ENCODE measurements around the gene PCSK6.
"Not testable (repeated sequence)": the region's sequence is repeated elsewhere in the genome, so short reads cannot be mapped to it uniquely, and the experiment has no call there.

The PCSK6 gene

DNA sequence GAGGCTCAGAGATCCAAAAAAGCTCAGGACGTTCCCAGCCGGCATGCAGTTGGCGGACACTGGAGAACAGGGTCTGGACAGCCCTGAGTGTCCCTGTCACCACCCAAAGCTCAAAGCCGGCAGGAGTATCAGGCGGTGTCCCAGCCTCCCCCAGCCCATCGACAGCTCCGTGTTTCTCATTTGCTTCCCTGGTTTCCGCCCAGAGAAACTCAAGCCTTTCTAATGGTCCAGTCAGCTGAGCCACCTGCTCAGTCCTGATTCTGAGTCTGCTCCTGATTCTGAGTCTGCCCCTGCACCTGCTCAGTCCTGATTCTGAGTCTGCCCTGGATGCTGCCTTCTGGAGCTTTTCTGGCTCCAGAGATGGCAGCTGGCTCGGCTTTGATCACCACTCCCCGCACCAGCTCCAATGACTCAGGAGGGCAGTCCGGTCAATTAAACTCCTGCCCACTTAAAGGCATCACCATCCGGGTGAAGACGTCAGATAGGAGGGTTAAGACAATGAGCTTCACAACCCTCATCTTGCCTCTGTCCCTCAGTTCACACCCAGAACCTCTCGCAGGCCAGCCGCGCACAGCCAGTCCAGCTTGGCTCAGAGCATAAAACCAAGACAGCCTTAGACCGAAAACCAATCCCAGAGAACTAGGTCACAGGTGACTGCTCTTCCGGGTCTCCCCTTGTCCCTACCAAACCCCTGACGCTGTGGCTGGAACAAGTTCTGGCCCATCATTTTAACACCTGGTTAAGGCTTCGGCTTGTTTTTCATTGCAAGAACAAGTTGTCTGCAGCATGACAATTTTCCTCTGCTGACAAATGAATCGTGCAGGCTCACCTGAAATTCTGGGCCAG, 6.8 kb downstream of the PCSK6 start:
- no peak for DNase-seq (ENCODE audit: low read depth)

GRCh38 chr15:101481917-101482525, 7.5 kb downstream of the PCSK6 start:
- DNase-seq (ENCODE audit: low read depth): no peak

DNA sequence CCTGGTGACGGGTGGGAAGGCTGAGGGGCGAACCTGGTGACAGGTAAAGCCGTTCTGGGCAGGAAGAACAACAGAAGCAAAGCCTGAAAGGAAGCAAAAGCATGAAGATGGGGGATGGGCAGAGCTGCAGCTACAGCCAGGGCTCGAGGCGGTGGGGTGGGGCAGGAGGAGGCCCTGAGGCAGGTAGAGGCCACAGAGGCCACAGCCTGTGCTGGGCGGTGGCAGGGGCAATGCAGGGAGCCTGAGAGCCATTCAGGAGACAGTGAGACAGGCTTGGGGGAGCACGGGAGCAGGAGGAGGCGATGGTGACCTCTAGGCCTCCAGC, 8.2 kb downstream of the PCSK6 start:
- no peak for DNase-seq (ENCODE audit: low read depth)

- DNase-seq (ENCODE audit: low read depth): no peak
Observed at GRCh38 chr15:101480613-101481380, 8.7 kb downstream of the PCSK6 start.

GRCh38 chr15:101479851-101480612, 9.5 kb downstream of the PCSK6 start:
- no peak for DNase-seq (ENCODE audit: low read depth)

- DNase-seq (ENCODE audit: low read depth): no peak
Observed at GRCh38 chr15:101479342-101479845, 10.1 kb downstream of the PCSK6 start.

- DNase-seq (ENCODE audit: low read depth): no peak
Observed at GRCh38 chr15:101478701-101479341, 10.7 kb downstream of the PCSK6 start.

- no peak for DNase-seq (ENCODE audit: low read depth)
Observed at GRCh38 chr15:101477851-101478362, 11.6 kb downstream of the PCSK6 start.

DNA sequence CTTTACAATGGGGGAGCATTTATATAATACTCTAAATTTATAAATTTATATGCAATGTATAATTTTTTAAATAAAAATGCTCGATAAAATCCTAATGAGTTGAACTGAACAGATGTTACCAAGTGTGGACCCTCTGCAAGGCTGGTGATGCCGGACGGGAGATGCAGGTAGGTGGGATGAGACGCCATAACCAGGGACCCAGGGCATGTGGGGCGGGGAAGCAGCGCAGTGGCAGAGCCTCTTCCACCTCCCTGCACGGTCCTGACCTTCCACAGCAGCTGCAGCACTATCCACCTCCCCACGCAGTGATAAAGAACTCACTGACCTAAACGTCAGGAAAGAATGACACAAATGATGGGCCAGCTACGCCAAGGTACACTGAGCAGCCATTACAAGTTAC, 12.8 kb downstream of the PCSK6 start:
- DNase-seq (ENCODE audit: low read depth): no peak

DNA sequence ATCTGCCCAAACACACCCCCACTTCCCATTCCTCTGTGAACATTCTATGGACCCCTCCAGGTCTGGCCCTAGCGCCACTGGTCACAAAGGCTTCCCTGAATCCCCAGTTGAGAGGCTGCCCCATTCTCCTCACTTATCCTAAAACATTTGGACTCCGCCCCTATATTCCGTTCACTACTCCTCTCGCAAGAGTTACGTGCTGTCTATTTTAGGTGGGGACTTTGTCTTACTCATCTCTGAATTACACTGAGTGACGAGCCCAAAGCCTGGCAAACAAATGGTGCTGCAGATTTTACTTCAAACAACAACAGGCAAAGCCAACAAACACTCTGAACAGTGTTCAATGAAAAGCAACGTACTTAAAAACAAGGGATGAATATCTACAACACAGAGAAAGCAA, 14.5 kb downstream of the PCSK6 start:
- DNase-seq (ENCODE audit: low read depth): no peak

DNA sequence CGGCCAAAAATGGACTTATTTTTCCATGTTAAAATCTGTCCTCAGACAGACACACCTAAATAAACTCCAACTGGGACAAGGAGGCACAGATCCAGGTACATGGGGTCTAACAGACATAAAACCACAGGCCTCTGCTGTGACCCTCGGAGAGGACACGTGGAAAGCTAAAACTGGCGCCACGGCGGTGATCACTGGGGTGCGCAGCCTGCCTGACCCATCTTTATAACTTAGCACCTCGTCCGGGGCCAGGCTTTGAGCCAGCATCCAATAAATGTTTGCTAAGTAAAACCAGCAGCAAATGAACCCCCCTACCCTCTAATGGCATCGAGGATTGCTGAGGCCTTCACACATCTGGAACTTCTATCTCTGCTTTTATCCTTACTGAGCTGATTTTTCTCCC, 15.3 kb downstream of the PCSK6 start:
- no peak for DNase-seq (ENCODE audit: low read depth)

GRCh38 chr15:101472033-101472432, 17.5 kb downstream of the PCSK6 start:
- DNase-seq (ENCODE audit: low read depth): no peak

DNA sequence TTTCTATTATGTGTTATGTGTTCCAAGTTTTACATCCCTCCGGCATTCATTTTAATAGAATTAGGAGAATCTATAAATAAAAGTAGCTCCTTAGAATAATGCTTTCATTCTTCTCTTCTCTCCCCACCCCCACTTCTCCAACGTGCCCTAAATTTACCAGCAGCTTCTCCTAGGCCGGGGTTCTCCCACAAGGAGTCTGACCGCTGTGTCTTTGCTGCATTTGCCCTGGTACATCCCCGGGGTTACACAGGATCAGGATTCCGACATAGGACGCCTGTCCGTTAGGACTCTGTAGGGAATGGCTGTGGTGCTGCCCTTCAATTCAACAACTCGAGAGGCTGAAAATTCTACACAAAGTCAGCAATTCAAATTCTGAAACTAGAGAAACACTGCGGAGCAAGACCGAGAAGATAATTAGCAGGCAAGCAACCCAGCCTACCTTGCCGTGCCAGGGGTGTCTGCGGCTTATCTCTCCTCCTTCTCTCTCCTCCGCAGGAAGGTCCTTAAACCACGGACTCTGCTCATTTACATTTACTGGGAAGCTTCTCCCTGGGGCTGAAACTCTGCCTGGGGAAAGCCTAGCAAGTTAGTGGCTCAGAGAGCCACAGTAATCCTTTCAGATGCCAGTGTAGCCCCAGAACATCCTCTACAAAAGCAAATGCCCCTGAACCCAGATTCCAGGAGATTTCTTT, 18.8 kb downstream of the PCSK6 start:
- no peak for DNase-seq (ENCODE audit: low read depth)

DNA sequence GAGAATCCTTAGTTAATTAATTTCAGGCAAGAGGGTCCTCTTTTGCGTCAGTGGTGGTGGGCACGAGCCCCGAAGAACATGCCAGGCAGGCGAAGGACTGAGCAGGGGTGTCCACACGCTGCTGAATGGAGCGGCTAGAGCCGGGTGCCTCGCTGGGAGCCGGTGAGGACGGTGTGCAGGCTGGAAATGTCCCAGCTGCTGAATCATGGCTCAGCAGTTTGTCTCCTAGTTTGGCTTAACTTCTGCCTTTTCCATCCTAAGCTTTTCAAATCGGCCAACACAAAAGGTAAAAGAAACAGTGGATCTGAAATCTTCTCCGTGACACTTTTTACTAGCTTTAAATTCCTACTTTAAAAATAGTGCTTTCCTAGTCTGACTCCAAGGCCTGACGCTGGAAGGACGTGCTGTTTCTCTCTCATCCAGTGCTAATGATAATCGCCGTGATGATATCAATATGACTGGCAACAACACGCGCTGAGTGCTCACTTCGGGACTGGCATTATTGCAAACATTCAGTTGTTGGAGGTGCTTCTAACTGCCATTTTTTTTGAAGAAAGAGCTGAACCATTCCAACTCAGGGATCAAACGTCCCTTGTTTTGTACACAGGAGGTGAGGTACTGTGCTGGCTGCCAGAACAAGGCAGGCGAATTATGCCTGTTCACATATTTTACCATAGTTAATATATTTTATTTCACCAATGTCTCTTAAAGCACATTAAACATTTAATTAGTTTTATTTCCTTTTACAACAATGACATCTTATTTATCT, 19.8 kb downstream of the PCSK6 start:
- DNase-seq (ENCODE audit: low read depth): no peak

DNA sequence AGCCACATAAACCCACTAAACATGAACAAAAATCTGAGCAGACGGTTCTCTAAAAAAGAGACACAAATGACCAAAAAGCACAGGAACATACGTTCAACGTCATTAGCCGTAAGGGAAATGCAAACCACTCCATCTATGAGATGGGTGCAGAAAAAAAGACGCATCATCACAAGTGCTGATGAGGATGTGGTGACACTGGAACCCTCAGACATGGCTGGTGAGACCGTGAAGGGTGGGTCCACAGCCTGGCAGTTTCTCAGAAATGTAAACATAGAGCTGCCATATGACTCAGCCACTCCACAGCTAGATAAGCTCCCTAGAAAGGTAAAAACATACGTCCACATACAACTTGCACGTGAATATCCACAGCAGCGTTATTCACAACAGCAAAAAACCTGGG, 23.3 kb downstream of the PCSK6 start:
- DNase-seq (ENCODE audit: low read depth): no peak

- DNase-seq (ENCODE audit: low read depth): no peak
Observed at GRCh38 chr15:101464999-101465669, 24.4 kb downstream of the PCSK6 start.

GRCh38 chr15:101464256-101464998, 25.1 kb downstream of the PCSK6 start:
- no peak for DNase-seq (ENCODE audit: low read depth)

GRCh38 chr15:101463696-101464095, 25.8 kb downstream of the PCSK6 start:
- DNase-seq (ENCODE audit: low read depth): not testable (repeated sequence)

DNA sequence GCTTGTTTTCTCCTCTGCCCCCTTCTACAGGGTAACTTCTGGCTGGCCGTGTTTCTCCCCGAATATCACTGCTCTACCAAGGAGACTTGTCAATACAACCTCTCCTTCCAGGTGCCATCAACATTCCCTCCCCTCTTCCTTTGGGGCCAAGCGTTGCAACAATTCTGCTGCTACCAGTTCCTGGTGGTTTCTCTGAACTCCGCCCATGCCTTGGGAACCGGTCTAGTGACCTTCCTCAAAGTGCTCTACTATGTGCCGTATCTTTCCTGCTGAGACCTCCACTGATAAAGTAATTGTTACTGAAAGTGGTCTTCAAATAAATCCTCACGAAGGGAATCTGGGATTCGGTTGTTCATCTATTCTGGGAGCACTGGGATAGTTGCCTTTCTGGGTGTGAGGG, 26.2 kb downstream of the PCSK6 start:
- no peak for DNase-seq (ENCODE audit: low read depth)
